RKO (cell line): ENCODE measurements around the gene NPIPB5.
"Not testable (repeated sequence)": the region's sequence is repeated elsewhere in the genome, so short reads cannot be mapped to it uniquely, and the experiment has no call there.

ENCODE experiments used
- DNase-seq: peaks from one replicate; pipeline ENCODE4 v3.0.0-alpha.2; 2016; ENCODE audit warnings: low spot score

The NPIPB5 gene

DNA sequence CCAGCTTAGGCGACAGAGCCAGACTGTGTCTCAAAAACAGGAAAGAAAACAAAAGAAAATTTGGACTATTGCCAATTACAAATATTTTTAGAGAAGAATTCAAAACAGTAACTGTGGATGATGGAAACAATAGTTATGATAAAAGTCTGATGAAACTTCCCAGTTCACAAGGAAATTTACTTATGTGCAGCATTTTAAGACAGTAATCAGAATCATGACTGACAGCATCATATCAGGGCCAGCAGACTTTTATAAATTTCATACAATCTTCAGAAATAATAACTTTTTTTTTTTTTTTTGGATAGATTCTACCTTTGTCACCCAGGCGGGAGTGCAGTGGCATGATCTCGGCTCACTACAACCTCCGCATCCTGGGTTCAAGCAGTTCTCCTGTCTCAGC lies at the start of gene NPIPB5:
Gene NPIPB5 (plus strand): TSS at position 301 of the 400 bp plus-strand sequence. CDS start 2,911 bp downstream, outside the sequence.
- DNase-seq, result not testable (repeated sequence)

DNA sequence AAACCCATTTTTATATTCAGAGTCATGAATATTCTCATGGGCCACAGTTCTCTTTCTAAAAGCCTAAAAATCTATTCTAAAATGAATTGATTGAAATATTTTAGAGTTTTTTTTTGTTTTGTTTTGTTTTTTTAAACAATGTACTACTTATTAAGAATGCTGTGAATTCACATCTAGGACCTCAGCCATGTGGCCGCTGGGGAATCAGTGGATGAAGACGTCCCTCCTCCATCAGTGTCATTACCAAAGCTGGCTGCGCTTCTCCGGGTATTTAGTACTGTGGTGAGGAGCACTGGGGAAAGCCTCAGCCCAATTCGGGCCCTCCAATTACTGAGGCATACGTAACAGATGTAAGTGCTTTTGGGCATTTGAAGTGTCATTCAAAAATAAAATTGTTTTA lies 41.8 kb upstream of the NPIPB5 start:
- DNase-seq, result not testable (repeated sequence)

DNA sequence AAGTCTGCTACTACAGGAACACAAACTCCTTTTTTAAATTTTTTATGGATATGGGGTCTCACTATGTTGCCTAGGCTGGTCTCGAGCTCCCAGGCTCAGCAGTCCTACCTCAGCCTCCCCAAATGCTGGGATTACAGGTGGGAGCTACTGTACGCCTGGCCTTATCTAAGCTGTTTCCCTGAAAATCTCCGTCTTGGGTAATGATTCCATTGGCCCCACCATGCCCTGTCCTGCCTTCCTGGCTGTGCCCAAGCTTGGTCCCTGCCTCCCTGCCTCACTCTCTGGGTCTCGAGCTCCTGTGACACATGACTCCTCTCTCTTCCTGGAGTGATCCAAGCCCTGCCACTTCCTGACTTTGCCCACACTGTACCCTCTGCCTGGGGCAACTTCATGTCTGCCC lies 27.3 kb downstream of the NPIPB5 start:
- not testable (repeated sequence) for DNase-seq

DNA sequence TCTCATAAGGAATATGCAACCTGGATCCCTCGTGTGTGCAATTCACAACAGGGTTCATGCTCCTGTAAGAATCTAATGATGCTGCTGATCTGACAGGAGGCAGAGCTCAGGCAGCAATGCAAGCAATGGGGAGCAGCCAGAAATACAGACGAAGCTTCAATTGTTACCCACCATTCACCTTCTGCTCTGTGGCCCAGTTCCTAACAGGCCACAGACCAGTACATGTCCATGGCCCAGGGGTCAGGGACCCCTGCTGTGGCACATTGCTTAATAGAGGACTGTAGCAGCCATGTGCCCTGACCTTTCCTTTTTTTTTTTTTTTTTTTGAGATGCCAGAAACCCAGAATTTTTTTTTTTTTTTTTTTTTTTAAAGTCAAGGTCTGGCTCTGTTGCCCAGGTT lies 34.1 kb downstream of the NPIPB5 start:
- DNase-seq, result not testable (repeated sequence)

DNA sequence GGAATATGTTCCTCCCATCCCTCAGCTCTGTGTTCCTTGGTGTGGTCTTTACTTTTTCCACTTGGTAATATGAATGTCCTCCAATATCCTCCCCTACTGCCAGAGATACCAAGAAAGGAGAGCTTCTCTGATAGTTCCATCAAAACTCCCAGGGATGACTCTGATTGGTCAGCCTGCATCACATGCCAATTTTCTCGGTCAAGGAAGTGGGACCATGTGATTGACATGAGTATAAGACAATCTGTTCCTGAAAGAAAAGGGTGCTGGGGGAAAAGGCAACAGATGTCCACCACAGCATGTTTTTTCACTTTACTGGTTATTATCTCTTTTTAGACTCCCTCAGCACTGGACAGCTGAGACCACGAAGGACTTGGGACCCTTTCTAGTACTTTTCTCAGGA lies 35.9 kb downstream of the NPIPB5 start:
- DNase-seq, result not testable (repeated sequence)

DNA sequence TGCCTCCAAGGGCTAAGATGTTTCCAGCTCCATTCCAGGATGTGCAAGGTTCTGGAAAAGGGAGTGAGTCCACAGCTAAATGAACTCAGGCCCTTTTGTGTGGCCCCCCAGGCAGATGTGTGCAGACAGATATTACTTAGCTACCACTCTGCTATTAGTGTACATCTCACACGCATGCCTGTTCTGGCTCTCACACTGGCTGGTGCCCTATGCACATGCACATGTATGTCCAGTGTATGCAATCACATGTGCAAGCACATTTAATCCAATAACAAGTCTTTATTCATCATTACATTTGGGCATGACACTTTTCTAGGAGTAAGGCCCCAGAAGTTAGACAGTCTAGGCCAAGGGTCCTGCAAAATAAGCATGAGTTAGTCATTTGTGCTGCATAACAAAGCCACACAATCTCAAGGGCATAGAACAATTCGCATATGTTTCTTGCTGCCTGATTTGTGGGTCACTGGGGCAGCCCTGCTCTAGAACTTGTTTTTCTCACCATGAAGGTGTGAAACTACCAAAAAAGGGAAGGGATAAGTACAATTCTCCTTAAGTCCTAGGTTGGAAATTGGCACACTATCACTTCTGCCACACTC lies 36.6 kb downstream of the NPIPB5 start:
- not testable (repeated sequence) for DNase-seq

DNA sequence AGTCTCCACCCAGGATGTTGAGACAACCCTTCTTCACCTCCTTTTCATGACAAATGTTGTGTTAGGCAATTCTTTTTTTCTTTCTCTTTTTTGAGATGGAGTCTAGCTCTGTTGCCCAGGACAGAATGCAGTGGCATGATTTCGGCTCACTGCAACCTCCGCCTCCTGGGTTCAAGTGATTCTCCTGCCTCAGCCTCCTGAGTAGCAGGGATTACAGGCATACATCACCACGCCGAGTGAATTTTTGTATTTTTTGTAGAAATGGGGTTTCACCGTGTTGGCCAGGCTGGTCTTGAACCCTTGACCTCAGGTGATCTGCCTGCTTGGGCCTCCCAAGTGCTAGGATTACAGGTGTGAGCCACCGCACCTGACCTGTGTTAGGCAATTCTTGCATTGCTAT lies 39.2 kb downstream of the NPIPB5 start:
- not testable (repeated sequence) for DNase-seq

DNA sequence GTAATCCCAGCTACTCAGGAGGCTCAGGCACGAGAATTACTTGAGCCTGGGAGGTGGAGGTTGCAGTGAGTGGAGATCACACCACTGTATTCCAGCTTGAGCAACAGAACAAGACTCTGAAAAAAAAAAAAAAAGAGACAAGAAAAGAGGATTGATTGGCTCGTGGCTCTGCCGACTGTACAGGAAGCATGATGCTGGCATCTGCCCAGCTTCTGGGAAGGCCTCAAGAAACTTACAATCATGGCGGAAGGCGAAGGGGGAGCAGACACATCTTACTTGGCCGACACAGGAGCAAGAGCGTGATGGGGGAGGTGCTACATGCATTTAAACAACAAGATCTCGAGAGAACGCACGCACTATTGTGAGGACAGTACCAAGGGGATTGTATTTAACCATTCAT lies 40.5 kb downstream of the NPIPB5 start:
- not testable (repeated sequence) for DNase-seq

DNA sequence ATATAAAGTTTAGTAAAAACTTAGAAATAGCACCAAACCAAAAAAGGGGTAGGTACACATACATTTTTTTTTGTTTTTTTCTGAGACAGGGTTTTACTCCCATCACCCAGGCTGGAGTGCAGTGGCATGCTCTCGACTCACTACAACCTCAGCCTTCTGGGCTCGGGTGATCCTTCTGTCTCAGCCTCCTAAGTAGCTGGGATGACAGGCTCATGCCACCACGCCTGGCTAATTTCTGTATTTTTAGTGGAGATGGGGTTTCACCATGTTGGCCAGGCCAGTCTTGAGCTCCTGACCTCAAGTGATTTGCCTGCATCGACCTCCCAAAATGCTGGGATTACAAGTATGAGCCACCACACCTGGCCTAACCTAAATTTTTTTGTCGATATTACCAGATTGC lies 41.0 kb downstream of the NPIPB5 start:
- not testable (repeated sequence) for DNase-seq

DNA sequence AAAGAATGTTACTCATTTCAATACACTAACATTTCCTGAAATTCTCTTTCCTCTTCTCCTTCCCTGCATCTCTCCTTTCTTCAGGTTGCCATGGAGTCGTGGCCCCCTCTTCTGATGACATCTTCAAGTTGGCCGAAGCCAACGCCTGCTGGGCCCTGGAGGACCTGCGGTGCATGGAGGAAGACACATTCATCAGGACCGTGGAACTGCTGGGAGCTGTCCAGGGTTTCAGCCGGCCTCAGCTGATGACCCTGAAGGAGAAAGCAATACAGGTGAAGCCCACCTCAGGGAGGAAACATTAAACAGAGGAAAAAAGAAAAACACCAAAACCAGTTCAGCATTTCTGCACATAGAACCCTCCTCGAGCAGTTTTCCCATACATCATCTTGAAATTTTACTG lies 46.1 kb downstream of the NPIPB5 start:
- DNase-seq, result not testable (repeated sequence)
